Measurements from ENCODE around the gene PTPRQ.

PTPRQ gene

DNA sequence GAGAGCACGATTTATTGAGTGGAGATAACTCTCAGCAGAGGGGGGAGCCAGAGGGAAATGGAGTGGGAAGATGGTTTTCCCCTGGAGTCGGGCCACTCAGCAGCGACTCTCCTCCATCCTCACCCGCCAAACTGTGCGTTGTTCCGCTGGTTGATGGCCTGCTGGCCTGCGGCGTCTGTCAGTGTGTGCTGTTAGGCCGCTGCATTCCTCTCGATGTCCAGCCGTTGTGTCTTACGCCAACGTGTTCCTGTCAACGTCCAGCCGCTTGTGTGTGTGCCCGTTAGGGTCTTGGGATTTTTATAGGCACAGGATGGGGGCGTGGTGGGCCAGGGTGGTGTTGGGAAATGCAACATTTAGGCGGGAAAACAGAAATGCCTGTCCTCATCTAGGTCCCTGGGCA is 69.2 kb downstream of the PTPRQ start:
- TF ChIP-seq, protein P1, sequence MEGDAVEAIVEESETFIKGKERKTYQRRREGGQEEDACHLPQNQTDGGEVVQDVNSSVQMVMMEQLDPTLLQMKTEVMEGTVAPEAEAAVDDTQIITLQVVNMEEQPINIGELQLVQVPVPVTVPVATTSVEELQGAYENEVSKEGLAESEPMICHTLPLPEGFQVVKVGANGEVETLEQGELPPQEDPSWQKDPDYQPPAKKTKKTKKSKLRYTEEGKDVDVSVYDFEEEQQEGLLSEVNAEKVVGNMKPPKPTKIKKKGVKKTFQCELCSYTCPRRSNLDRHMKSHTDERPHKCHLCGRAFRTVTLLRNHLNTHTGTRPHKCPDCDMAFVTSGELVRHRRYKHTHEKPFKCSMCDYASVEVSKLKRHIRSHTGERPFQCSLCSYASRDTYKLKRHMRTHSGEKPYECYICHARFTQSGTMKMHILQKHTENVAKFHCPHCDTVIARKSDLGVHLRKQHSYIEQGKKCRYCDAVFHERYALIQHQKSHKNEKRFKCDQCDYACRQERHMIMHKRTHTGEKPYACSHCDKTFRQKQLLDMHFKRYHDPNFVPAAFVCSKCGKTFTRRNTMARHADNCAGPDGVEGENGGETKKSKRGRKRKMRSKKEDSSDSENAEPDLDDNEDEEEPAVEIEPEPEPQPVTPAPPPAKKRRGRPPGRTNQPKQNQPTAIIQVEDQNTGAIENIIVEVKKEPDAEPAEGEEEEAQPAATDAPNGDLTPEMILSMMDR (conservative IDR thresholded peaks at IDR 0.05; ENCODE audit: low read depth, low read length), result no peak
- no peak for DNase-seq (ENCODE audit: low read depth)
- no peak overlapping the region for H3K4me3 ChIP-seq (ENCODE audit: low read length)

DNA sequence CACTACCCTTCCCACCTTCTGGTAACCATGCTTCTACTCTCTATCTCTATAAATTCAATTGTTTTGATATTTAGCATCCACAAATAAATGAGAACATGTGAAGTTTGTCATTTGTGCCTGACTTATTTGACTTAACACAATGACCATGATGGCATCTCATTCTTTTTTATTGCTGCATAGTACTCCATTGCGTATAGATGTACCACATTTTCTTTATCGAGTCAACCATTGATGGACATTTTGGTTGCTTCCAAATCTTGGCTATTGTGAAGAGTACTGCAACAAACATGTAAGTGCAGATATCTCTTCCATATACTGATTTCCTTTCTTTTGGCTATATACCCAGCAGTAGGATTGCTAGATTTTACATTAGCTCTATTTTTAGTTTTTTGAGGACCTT is 73.6 kb downstream of the PTPRQ start:
- TF ChIP-seq, protein P1 (conservative IDR thresholded peaks at IDR 0.05; ENCODE audit: low read depth, low read length), result no peak
- DNase-seq (ENCODE audit: low read depth), result no peak
- H3K4me3 ChIP-seq (ENCODE audit: low read length), result no peak overlapping the region

DNA sequence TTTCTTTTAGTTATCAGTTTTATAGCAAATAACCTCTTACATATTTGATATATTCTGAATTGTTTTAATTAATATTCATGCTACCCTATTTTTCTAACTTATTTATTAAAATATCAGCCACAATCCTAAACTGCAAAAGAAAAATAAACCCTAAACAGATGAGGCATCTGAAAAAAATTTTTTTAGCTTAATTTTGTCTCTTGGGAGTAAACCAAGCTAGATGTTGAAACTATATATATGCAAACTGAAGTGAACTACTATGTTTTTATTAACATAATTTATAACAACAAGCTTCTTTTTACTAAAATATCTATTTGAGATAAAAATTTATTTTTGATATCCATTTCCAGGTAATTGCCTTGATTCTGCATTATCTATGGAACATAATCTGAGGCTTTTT is 87.6 kb downstream of the PTPRQ start:
- no peak overlapping the region for H3K4me3 ChIP-seq (ENCODE audit: low read length)
- TF ChIP-seq, protein P1 (conservative IDR thresholded peaks at IDR 0.05; ENCODE audit: low read depth, low read length), result no peak
- DNase-seq (ENCODE audit: low read depth), result no peak

DNA sequence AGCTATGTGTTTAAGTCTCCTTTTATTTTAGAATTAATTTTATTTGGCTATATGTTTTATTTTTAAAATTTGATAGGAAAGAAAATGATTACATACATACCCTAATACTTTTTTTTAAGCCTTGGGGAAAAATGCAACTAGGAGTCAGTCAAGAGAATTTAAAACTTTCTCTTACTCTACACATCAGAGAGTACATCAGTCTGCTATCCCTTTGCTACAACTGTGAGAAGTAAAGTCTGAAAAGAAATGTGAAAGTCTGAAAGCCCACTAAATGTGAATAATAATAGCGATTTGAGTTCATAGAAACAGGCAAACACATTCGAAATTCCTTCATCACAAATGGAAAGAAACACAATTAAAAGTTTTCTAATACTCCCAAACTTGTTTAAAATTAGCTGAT is 95.0 kb downstream of the PTPRQ start:
- no peak overlapping the region for H3K4me3 ChIP-seq (ENCODE audit: low read length)

DNA sequence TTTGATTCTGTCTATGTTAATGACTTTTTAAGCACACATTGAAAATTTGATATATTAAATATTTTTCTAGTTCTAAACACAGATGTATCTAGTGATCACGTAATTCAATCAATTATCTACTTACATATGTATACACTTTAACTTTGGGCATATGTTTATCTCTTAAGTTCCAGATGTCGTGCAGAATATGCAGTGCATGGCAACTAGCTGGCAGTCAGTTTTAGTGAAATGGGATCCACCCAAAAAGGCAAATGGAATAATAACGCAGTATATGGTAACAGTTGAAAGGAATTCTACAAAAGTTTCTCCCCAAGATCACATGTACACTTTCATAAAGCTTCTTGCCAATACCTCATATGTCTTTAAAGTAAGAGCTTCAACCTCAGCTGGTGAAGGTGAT is 105.3 kb downstream of the PTPRQ start:
- DNase-seq (ENCODE audit: low read depth), result no peak
- TF ChIP-seq, protein P1 (conservative IDR thresholded peaks at IDR 0.05; ENCODE audit: low read depth, low read length), result no peak
- H3K4me3 ChIP-seq (ENCODE audit: low read length), result no peak overlapping the region

More for the DNA sequence above, 95.0 kb downstream of the PTPRQ start:
- TF ChIP-seq, protein P1 (conservative IDR thresholded peaks at IDR 0.05; ENCODE audit: low read depth, low read length), result no peak
- DNase-seq (ENCODE audit: low read depth), result no peak

DNA sequence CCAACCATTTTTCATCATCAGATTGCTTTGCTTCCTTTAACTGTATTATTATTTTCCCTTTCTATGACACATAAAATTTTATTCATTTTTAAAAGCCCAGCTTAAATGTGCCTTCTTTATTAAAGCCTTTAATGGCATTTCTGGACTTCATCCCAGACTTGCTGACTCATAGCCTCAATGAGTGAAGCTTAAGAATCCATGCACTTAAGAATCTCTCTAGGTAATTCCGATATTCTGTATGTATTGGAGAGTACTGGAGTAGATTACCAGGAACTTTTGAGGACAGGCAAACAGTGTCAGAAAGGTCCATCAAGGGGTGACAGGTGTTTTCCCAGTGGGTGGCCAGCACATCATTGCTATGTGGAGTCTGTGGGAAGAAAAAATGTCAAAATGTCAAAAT is 107.9 kb downstream of the PTPRQ start:
- H3K4me3 ChIP-seq (ENCODE audit: low read length), result no peak overlapping the region
- peak; percentile 96 for DNase-seq (ENCODE audit: low read depth)
- TF ChIP-seq, protein P1 (conservative IDR thresholded peaks at IDR 0.05; ENCODE audit: low read depth, low read length), result no peak

DNA sequence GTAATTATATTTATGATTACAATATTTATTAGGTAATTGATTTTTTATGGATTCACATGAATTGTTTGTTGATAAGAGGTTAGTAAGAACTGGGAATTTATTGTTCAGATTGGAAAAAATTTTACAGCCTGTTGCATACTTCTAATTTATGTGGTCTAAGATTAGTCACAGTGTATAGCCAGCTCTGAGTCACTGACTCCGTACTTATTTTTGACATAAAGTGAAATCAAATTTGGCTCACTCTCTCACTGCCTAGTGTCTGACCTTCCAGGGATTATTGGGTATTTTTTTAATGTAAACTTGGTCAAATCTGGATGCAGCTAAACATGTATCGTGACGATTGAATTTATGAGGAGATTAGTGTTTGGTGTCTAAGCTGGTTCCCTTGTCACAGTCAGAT is 109.3 kb downstream of the PTPRQ start:
- TF ChIP-seq, protein P1 (conservative IDR thresholded peaks at IDR 0.05; ENCODE audit: low read depth, low read length), result no peak
- peak; percentile 85 for DNase-seq (ENCODE audit: low read depth)
- no peak overlapping the region for H3K4me3 ChIP-seq (ENCODE audit: low read length)

All from retinal pigment epithelial cell (primary cell).